Measurements from ENCODE around the gene CST6.

CST6 gene

GRCh38 chr11:65988791-65989592 is 22.8 kb upstream of the CST6 start:
- no peak overlapping the region for H3K4me2 ChIP-seq (ENCODE audit: low read length)
- no peak overlapping the region for H3K9ac ChIP-seq (ENCODE audit: low read length)
- TF ChIP-seq, protein P1, sequence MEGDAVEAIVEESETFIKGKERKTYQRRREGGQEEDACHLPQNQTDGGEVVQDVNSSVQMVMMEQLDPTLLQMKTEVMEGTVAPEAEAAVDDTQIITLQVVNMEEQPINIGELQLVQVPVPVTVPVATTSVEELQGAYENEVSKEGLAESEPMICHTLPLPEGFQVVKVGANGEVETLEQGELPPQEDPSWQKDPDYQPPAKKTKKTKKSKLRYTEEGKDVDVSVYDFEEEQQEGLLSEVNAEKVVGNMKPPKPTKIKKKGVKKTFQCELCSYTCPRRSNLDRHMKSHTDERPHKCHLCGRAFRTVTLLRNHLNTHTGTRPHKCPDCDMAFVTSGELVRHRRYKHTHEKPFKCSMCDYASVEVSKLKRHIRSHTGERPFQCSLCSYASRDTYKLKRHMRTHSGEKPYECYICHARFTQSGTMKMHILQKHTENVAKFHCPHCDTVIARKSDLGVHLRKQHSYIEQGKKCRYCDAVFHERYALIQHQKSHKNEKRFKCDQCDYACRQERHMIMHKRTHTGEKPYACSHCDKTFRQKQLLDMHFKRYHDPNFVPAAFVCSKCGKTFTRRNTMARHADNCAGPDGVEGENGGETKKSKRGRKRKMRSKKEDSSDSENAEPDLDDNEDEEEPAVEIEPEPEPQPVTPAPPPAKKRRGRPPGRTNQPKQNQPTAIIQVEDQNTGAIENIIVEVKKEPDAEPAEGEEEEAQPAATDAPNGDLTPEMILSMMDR (IDR thresholded peaks at IDR 0.05; ENCODE audit: low read length): peak; percentile 100
- no peak for TF ChIP-seq EZH2 (IDR thresholded peaks at IDR 0.05; ENCODE audit: borderline replicate concordance, low read length)
- H3K4me3 ChIP-seq (ENCODE audit: low read depth, low read length, poor library complexity, severe bottlenecking): no peak overlapping the region
- peak overlapping the region; percentile 3 for H3K27ac ChIP-seq (ENCODE audit: low read depth, low read length, poor library complexity, severe bottlenecking)
- no peaks in the 10 kb centered on the region for H3K27me3 ChIP-seq (ENCODE audit: insufficient read depth, low read length)
- H3F3A ChIP-seq (ENCODE audit: insufficient read depth, low read length): no peaks in the 10 kb centered on the region
- no peaks in the 10 kb centered on the region for H3K79me2 ChIP-seq (ENCODE audit: insufficient read depth, low read length)
- no peaks in the 10 kb centered on the region for H3K9me3 ChIP-seq (ENCODE audit: low read length)
- H4K20me1 ChIP-seq (ENCODE audit: insufficient read depth, low read length): no peaks in the 10 kb centered on the region
- no peaks in the 10 kb centered on the region for H3K9me2 ChIP-seq (ENCODE audit: low read depth, low read length)
- H3K4me1 ChIP-seq (ENCODE audit: insufficient read depth, low read length, severe bottlenecking): no peaks in the 10 kb centered on the region
- H2AFZ ChIP-seq (ENCODE audit: low read length): no peak overlapping the region
- peaks cover 19% of the 10 kb centered on the region for H3K36me3 ChIP-seq (ENCODE audit: insufficient read depth, low read length)

DNA sequence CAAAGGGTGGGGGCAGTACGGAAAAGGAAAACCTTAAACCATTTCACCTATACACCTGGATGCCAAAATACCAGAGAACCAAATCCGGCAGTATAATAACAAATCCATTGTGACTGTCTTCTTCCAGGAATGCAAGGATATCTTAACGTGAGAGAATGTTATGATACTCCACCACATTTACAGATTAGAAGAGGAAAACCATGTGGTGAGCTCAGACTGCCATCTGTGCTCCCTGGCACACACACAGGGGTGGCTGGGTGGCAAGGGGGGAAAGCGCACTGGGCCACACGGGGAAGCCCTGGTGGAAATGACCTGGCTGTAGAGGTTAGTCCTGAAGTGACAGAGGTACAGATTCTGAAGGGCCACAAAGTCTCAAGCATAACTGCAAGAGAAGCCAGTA is 19.8 kb upstream of the CST6 start:
- Histone ChIP-seq H3K4me2 (ENCODE audit: low read length) (no peak overlapping the region), H2AFZ (ENCODE audit: low read length) (no peak overlapping the region), H3K79me2 (ENCODE audit: insufficient read depth, low read length) (no peaks in the 10 kb centered on the region), H3F3A (ENCODE audit: insufficient read depth, low read length) (0 out of 2 replicates have a peak, but pooled peaks cover 3% of the 10 kb centered on the region), H3K36me3 (ENCODE audit: insufficient read depth, low read length) (peaks cover 33% of the 10 kb centered on the region), H3K27me3 (ENCODE audit: insufficient read depth, low read length) (no peaks in the 10 kb centered on the region), H3K27ac (ENCODE audit: low read depth, low read length, poor library complexity, severe bottlenecking) (no peak overlapping the region), H3K4me3 (ENCODE audit: low read depth, low read length, poor library complexity, severe bottlenecking) (no peak overlapping the region), H3K9me3 (ENCODE audit: low read length) (no peaks in the 10 kb centered on the region), H3K9me2 (ENCODE audit: low read depth, low read length) (no peaks in the 10 kb centered on the region), H3K9ac (ENCODE audit: low read length) (no peak overlapping the region), H4K20me1 (ENCODE audit: insufficient read depth, low read length) (no peaks in the 10 kb centered on the region), H3K4me1 (ENCODE audit: insufficient read depth, low read length, severe bottlenecking) (no peaks in the 10 kb centered on the region)
- TF ChIP-seq, protein P1 (IDR thresholded peaks at IDR 0.05; ENCODE audit: low read length): no peak
- TF ChIP-seq EZH2 (IDR thresholded peaks at IDR 0.05; ENCODE audit: borderline replicate concordance, low read length): no peak

- no peaks in the 10 kb centered on the region for H3K9me2 ChIP-seq (ENCODE audit: low read depth, low read length)
- no peak overlapping the region for H3K4me2 ChIP-seq (ENCODE audit: low read length)
- peaks cover 52% of the 10 kb centered on the region for H3K36me3 ChIP-seq (ENCODE audit: insufficient read depth, low read length)
- H3F3A ChIP-seq (ENCODE audit: insufficient read depth, low read length): 0 out of 2 replicates have a peak, but pooled peaks cover 3% of the 10 kb centered on the region
- TF ChIP-seq EZH2 (IDR thresholded peaks at IDR 0.05; ENCODE audit: borderline replicate concordance, low read length): no peak
- TF ChIP-seq, protein P1 (IDR thresholded peaks at IDR 0.05; ENCODE audit: low read length): no peak
- H3K9me3 ChIP-seq (ENCODE audit: low read length): no peaks in the 10 kb centered on the region
- H3K4me1 ChIP-seq (ENCODE audit: insufficient read depth, low read length, severe bottlenecking): peaks cover 9% of the 10 kb centered on the region
- no peak overlapping the region for H3K27ac ChIP-seq (ENCODE audit: low read depth, low read length, poor library complexity, severe bottlenecking)
- H4K20me1 ChIP-seq (ENCODE audit: insufficient read depth, low read length): no peaks in the 10 kb centered on the region
- H3K4me3 ChIP-seq (ENCODE audit: low read depth, low read length, poor library complexity, severe bottlenecking): no peak overlapping the region
- H2AFZ ChIP-seq (ENCODE audit: low read length): no peak overlapping the region
- peaks cover 9% of the 10 kb centered on the region for H3K79me2 ChIP-seq (ENCODE audit: insufficient read depth, low read length)
- no peak overlapping the region for H3K9ac ChIP-seq (ENCODE audit: low read length)
- no peaks in the 10 kb centered on the region for H3K27me3 ChIP-seq (ENCODE audit: insufficient read depth, low read length)
Measured at GRCh38 chr11:65997286-65997685, 14.5 kb upstream of the CST6 start.

Measured in OCI-LY1 (cell line).